C4-2B (cell line): Measurements from ENCODE around the gene NEK3.

ENCODE experiments used
- CTCF ChIP-seq: fragments of 450-650 bp; conservative IDR thresholded peaks from 2 replicates; pipeline ENCODE4 v1.5.1; 2017; ENCODE audit warnings: mild to moderate bottlenecking
- ZFX ChIP-seq: fragments of 450-650 bp; IDR thresholded peaks from 2 replicates; pipeline ENCODE4 v1.6.1; 2017

- TF ChIP-seq CTCF = no peak
- TF ChIP-seq ZFX = no peak
Measured at GRCh38 chr13:52173373-52173772, 14.0 kb upstream of the NEK3 start.
